SK-N-SH (cell line): ENCODE results near the gene TMEM120B.

ENCODE experiments used
- EZH2phosphoT487 ChIP-seq: fragments of 200-600 bp; sonication (generic); IDR thresholded peaks from 2 replicates; pipeline ENCODE4 v1.6.1; 2017; ENCODE audit warnings: low read depth, mixed run types, mild to moderate bottlenecking, antibody characterized with exemption, moderate library complexity, borderline replicate concordance
- POLR2AphosphoS5 ChIP-seq: IDR thresholded peaks from 2 replicates; pipeline ENCODE4 v1.6.1; 2012; ENCODE audit warnings: low read depth, low read length

DNA sequence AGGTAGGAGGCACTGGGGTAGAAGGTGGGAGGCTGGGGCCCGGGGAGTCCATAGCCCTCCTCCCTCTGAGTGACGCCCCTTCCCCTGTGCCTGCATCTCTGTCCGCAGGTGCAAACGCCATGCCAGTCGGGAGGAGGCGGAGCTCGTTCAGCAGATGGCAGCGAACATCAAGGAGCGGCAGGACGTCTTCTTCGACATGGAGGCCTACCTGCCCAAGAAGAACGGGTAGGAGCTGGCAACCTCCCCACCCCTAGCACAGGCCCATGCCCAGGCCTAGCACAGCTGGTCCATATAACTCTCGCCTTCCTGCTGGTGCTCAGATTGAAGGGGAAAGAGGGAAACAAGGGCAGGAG, 35.6 kb downstream of the TMEM120B start:
- TF ChIP-seq POLR2AphosphoS5 (no peak), EZH2phosphoT487 (no peak)
